A549 (cell line): ENCODE results near the gene PGGT1B.

Source experiments
- BHLHE40 ChIP-seq: IDR thresholded peaks from 2 replicates; pipeline ENCODE4 v1.6.1; 2012; ENCODE audit warnings: low read depth, low read length, inconsistent platforms
- CBX8 ChIP-seq: fragments of 200-600 bp; sonication (generic); IDR thresholded peaks from 2 replicates; pipeline ENCODE4 v1.6.1; 2016
- EP300 ChIP-seq, 2 experiments: fragments of >200 bp; sonication (Bioruptor Twin); formaldehyde crosslinking; IDR thresholded peaks; 2 replicates in 1 of 2; 3 replicates in 1 of 2; pipeline ENCODE4 v1.6.1; 2016 to 2017
- MAFK ChIP-seq: fragments of 450-650 bp; IDR thresholded peaks from 2 replicates; pipeline ENCODE4 v1.6.1; 2014; ENCODE audit not compliant: partially characterized antibody
- POLR2A ChIP-seq: IDR thresholded peaks from 2 replicates; pipeline ENCODE4 v1.6.1; 2012; ENCODE audit warnings: mild to moderate bottlenecking, low read length
- RAD21 ChIP-seq, 2 experiments: fragments of >200 bp in 1 of 2; sonication (Bioruptor Twin) in 1 of 2; formaldehyde crosslinking in 1 of 2; IDR thresholded peaks in 1 of 2; conservative IDR thresholded peaks in 1 of 2; 2 replicates in 1 of 2; 3 replicates in 1 of 2; pipeline ENCODE4 v1.6.1; 2012 to 2018; ENCODE audit warnings: inconsistent platforms in 1 of 2
- SREBF2 ChIP-seq: fragments of 450-650 bp; IDR thresholded peaks from 2 replicates; pipeline ENCODE4 v1.6.1; 2014; ENCODE audit warnings: mild to moderate bottlenecking, moderate library complexity
- TP53 ChIP-seq: fragments of 250-450 bp; sonication (Bioruptor Pico); IDR thresholded peaks from 2 replicates; pipeline ENCODE4 v1.5.0; 2021; ENCODE audit warnings: mild to moderate bottlenecking, moderate library complexity
- ZFP36 ChIP-seq: fragments of 450-650 bp; IDR thresholded peaks from 2 replicates; pipeline ENCODE4 v1.6.1; 2014; ENCODE audit warnings: borderline replicate concordance; ENCODE audit not compliant: partially characterized antibody
- TF ChIP-seq, protein P1 (sequence below): fragments of >200 bp; sonication (Bioruptor Twin); formaldehyde crosslinking; IDR thresholded peaks from 3 replicates; pipeline ENCODE4 v1.5.1; 2016
- TF ChIP-seq, protein P2 (sequence below): fragments of 200-600 bp; sonication (generic); IDR thresholded peaks from 2 replicates; pipeline ENCODE4 v1.6.1; 2016; ENCODE audit warnings: antibody characterized with exemption, mild to moderate bottlenecking, moderate library complexity
- TF ChIP-seq, protein P3 (sequence below): IDR thresholded peaks from 2 replicates; pipeline ENCODE4 v1.6.1; 2012

DNA sequence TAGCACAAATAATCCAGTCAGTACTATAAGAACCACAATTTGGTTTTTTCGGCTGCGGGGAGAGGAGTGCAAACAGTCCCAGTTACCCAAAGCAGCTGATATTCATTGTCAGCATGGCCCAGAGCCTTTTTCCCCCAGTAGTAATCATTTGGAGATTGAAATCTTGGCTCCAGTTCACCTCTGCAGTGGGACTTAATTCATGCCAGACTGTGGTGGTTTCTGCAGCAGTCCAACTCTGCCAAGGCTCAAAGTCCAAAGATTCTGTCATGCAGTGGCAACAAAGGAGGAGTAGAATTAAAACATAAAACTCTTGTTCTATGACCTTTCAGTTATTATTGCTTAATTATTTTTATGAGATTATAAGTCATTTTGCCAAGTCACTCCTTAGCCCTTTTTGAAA lies 68.0 kb downstream of the PGGT1B start:
- TF ChIP-seq ZFP36 (no peak), BHLHE40 (no peak), RAD21 (conservative IDR thresholded peaks at IDR 0.05 in 1 of 2, IDR thresholded peaks at IDR 0.05 in 1 of 2) (no peak), EP300 (IDR thresholded peaks at IDR 0.05) (no peak), CBX8 (no peak), SREBF2 (no peak), TP53 (CRISPR knock-in tag) (no peak), POLR2A (no peak), MAFK (no peak)
- TF ChIP-seq, protein P1, sequence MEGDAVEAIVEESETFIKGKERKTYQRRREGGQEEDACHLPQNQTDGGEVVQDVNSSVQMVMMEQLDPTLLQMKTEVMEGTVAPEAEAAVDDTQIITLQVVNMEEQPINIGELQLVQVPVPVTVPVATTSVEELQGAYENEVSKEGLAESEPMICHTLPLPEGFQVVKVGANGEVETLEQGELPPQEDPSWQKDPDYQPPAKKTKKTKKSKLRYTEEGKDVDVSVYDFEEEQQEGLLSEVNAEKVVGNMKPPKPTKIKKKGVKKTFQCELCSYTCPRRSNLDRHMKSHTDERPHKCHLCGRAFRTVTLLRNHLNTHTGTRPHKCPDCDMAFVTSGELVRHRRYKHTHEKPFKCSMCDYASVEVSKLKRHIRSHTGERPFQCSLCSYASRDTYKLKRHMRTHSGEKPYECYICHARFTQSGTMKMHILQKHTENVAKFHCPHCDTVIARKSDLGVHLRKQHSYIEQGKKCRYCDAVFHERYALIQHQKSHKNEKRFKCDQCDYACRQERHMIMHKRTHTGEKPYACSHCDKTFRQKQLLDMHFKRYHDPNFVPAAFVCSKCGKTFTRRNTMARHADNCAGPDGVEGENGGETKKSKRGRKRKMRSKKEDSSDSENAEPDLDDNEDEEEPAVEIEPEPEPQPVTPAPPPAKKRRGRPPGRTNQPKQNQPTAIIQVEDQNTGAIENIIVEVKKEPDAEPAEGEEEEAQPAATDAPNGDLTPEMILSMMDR: no peak
- TF ChIP-seq, protein P2, sequence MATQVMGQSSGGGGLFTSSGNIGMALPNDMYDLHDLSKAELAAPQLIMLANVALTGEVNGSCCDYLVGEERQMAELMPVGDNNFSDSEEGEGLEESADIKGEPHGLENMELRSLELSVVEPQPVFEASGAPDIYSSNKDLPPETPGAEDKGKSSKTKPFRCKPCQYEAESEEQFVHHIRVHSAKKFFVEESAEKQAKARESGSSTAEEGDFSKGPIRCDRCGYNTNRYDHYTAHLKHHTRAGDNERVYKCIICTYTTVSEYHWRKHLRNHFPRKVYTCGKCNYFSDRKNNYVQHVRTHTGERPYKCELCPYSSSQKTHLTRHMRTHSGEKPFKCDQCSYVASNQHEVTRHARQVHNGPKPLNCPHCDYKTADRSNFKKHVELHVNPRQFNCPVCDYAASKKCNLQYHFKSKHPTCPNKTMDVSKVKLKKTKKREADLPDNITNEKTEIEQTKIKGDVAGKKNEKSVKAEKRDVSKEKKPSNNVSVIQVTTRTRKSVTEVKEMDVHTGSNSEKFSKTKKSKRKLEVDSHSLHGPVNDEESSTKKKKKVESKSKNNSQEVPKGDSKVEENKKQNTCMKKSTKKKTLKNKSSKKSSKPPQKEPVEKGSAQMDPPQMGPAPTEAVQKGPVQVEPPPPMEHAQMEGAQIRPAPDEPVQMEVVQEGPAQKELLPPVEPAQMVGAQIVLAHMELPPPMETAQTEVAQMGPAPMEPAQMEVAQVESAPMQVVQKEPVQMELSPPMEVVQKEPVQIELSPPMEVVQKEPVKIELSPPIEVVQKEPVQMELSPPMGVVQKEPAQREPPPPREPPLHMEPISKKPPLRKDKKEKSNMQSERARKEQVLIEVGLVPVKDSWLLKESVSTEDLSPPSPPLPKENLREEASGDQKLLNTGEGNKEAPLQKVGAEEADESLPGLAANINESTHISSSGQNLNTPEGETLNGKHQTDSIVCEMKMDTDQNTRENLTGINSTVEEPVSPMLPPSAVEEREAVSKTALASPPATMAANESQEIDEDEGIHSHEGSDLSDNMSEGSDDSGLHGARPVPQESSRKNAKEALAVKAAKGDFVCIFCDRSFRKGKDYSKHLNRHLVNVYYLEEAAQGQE: no peak
- TF ChIP-seq, protein P3, sequence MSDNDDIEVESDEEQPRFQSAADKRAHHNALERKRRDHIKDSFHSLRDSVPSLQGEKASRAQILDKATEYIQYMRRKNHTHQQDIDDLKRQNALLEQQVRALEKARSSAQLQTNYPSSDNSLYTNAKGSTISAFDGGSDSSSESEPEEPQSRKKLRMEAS: no peak
